Measurements from ENCODE around the gene LIPC. TPM values are rescaled to one million over a fixed set of nuclear protein-coding genes. Genes with fewer than 3 reads are reported as not detected.

Gene LIPC
- total RNA-seq, 4 donors from 2014 or later: 0.47 TPM; not detected in 3

GRCh38 chr15:58407236-58407775 lies 24.5 kb upstream of the LIPC start:
- ATAC-seq (no peak), DNase-seq (no peak)
- intact Hi-C loops (cut with DNase I; ENCODE audit: low total_unique reads): no loop called here
- no peaks in the 10 kb centered on the region for H3K27me3 ChIP-seq
- H3K27ac ChIP-seq: no peak overlapping the region
- H3K4me3 ChIP-seq: no peak overlapping the region
- H3K9me3 ChIP-seq: no peaks in the 10 kb centered on the region
- in situ Hi-C loops (cut with MboI; ENCODE audit: low sequenced_read_pairs in 4 of 4): no loop called here
- no peaks in the 10 kb centered on the region for H3K4me1 ChIP-seq
- H3K36me3 ChIP-seq: no peaks in the 10 kb centered on the region
- no peak for TF ChIP-seq POLR2A (IDR thresholded peaks at IDR 0.05)

GRCh38 chr15:58407778-58408177 lies 24.0 kb upstream of the LIPC start:
- Histone ChIP-seq H3K4me3 (no peak overlapping the region), H3K27me3 (no peaks in the 10 kb centered on the region), H3K4me1 (no peaks in the 10 kb centered on the region), H3K9me3 (no peaks in the 10 kb centered on the region), H3K27ac (no peak overlapping the region), H3K36me3 (no peaks in the 10 kb centered on the region)
- intact Hi-C loops (cut with DNase I; ENCODE audit: low total_unique reads): no loop called here
- ATAC-seq (no peak), DNase-seq (no peak)
- TF ChIP-seq CTCF (IDR thresholded peaks at IDR 0.05 in 4 of 5, conservative IDR thresholded peaks at IDR 0.05 in 1 of 5) (no peak), POLR2A (IDR thresholded peaks at IDR 0.05) (no peak)
- in situ Hi-C loops (cut with MboI; ENCODE audit: low sequenced_read_pairs in 4 of 4): no loop called here

- intact Hi-C loops (cut with DNase I; ENCODE audit: low total_unique reads) (no loop called here), in situ Hi-C loops (cut with MboI; ENCODE audit: low sequenced_read_pairs in 4 of 4) (no loop called here)
- no peak for ATAC-seq
- Histone ChIP-seq H3K4me1 (no peaks in the 10 kb centered on the region), H3K27me3 (no peaks in the 10 kb centered on the region), H3K4me3 (no peak overlapping the region), H3K36me3 (no peaks in the 10 kb centered on the region), H3K9me3 (no peaks in the 10 kb centered on the region), H3K27ac (no peak overlapping the region)
- no peak for DNase-seq
- TF ChIP-seq CTCF (IDR thresholded peaks at IDR 0.05 in 4 of 5, conservative IDR thresholded peaks at IDR 0.05 in 1 of 5) (no peak), POLR2A (IDR thresholded peaks at IDR 0.05) (no peak)
Measured at GRCh38 chr15:58409861-58410260, 21.9 kb upstream of the LIPC start.

- Histone ChIP-seq H3K27me3 (no peaks in the 10 kb centered on the region), H3K36me3 (no peaks in the 10 kb centered on the region), H3K4me3 (peak overlapping the region in 3 of 4 donors; percentile 0 to 20 (median 14)), H3K9me3 (no peaks in the 10 kb centered on the region), H3K27ac (no peak overlapping the region), H3K4me1 (no peaks in the 10 kb centered on the region)
- DNase-seq: no peak
- in situ Hi-C loops (cut with MboI; ENCODE audit: low sequenced_read_pairs in 4 of 4): no loop called here
- intact Hi-C loops (cut with DNase I; ENCODE audit: low total_unique reads): no loop called here
- TF ChIP-seq CTCF (IDR thresholded peaks at IDR 0.05 in 4 of 5, conservative IDR thresholded peaks at IDR 0.05 in 1 of 5): no peak
- TF ChIP-seq POLR2A (IDR thresholded peaks at IDR 0.05): no peak
- no peak for ATAC-seq
Measured at GRCh38 chr15:58410353-58410752, 21.4 kb upstream of the LIPC start.

- no peaks in the 10 kb centered on the region for H3K9me3 ChIP-seq
- no peaks in the 10 kb centered on the region for H3K4me1 ChIP-seq
- DNase-seq: no peak
- TF ChIP-seq CTCF (IDR thresholded peaks at IDR 0.05 in 4 of 5, conservative IDR thresholded peaks at IDR 0.05 in 1 of 5): no peak
- no peak for TF ChIP-seq POLR2A (IDR thresholded peaks at IDR 0.05)
- no peak overlapping the region for H3K4me3 ChIP-seq
- H3K36me3 ChIP-seq: no peaks in the 10 kb centered on the region
- no peak for ATAC-seq
- no peak overlapping the region for H3K27ac ChIP-seq
- intact Hi-C loops (cut with DNase I; ENCODE audit: low total_unique reads) (no loop called here), in situ Hi-C loops (cut with MboI; ENCODE audit: low sequenced_read_pairs in 4 of 4) (no loop called here)
- H3K27me3 ChIP-seq: no peaks in the 10 kb centered on the region
Measured at GRCh38 chr15:58413253-58413652, 18.5 kb upstream of the LIPC start.
